ENCODE results near the gene MEI1. TPM values are rescaled to one million over a fixed set of nuclear protein-coding genes. Genes with fewer than 3 reads are reported as not detected.
A peak's percentile ranks its signal among the peaks of the same experiment; 100 is the strongest.

The MEI1 gene
- total and polyA plus RNA-seq, 4 donors = 3.4 to 18.0 (median 6.7) TPM

GRCh38 chr22:41846268-41846987 lies 147.1 kb downstream of the MEI1 start:
- Histone ChIP-seq H3K4me1 (ENCODE audit: control insufficient read depth in 5 of 5, insufficient read depth in 5 of 5, low read length in 5 of 5) (peaks cover 0 to 39% (median 14%) of the 10 kb centered on the region in 5 donors), H3K27me3 (ENCODE audit: control insufficient read depth in 3 of 3, insufficient read depth in 3 of 3, low read length in 2 of 3) (no peaks in the 10 kb centered on the region), H3K9me3 (ENCODE audit: control insufficient read depth in 4 of 4, insufficient read depth in 3 of 4, low read length in 3 of 4) (no peaks in the 10 kb centered on the region), H3K36me3 (ENCODE audit: control insufficient read depth in 4 of 4, insufficient read depth in 4 of 4, low read length in 4 of 4) (peaks cover 2 to 5% (median 3%) of the 10 kb centered on the region in 4 donors), H3K27ac (ENCODE audit: low read depth in 1 of 2, low read length in 1 of 2) (peak overlapping the region in 1 of 2 donors; percentile 68), H3K9ac (ENCODE audit: insufficient read depth in 1 of 2, low read length in 2 of 2) (no peak overlapping the region), H3K4me3 (no peak overlapping the region)
- WGBS, 2 donors = 60 to 61% methylated on average over 10 of the region's 10 CpGs
- no peak for TF ChIP-seq CTCF (IDR thresholded peaks at IDR 0.05; ENCODE audit: control extremely low read depth, extremely low read depth)
- DNase-seq (no peak), ATAC-seq (ENCODE audit: insufficient read depth, low FRiP score) (no peak)

- DNase-seq (no peak), ATAC-seq (ENCODE audit: insufficient read depth, low FRiP score) (no peak)
- TF ChIP-seq CTCF (IDR thresholded peaks at IDR 0.05; ENCODE audit: control extremely low read depth, extremely low read depth) = no peak
- Histone ChIP-seq H3K36me3 (ENCODE audit: control insufficient read depth in 4 of 4, insufficient read depth in 4 of 4, low read length in 4 of 4) (peaks cover 0 to 5% (median 3%) of the 10 kb centered on the region in 4 donors), H3K4me1 (ENCODE audit: control insufficient read depth in 5 of 5, insufficient read depth in 5 of 5, low read length in 5 of 5) (peaks cover 0 to 39% (median 14%) of the 10 kb centered on the region in 5 donors), H3K27me3 (ENCODE audit: control insufficient read depth in 3 of 3, insufficient read depth in 3 of 3, low read length in 2 of 3) (no peaks in the 10 kb centered on the region), H3K4me3 (no peak overlapping the region), H3K27ac (ENCODE audit: low read depth in 1 of 2, low read length in 1 of 2) (no peak overlapping the region), H3K9me3 (ENCODE audit: control insufficient read depth in 4 of 4, insufficient read depth in 3 of 4, low read length in 3 of 4) (no peaks in the 10 kb centered on the region), H3K9ac (ENCODE audit: insufficient read depth in 1 of 2, low read length in 2 of 2) (no peak overlapping the region)
- WGBS, 2 donors = 73 to 83% methylated on average over 2 of the region's 2 CpGs
Measured at GRCh38 chr22:41847300-41847699, 148.0 kb downstream of the MEI1 start.

GRCh38 chr22:41848468-41848867 lies 149.2 kb downstream of the MEI1 start:
- Histone ChIP-seq H3K4me1 (ENCODE audit: control insufficient read depth in 5 of 5, insufficient read depth in 5 of 5, low read length in 5 of 5) (peaks cover 0 to 33% (median 11%) of the 10 kb centered on the region in 5 donors), H3K9ac (ENCODE audit: insufficient read depth in 1 of 2, low read length in 2 of 2) (no peak overlapping the region), H3K36me3 (ENCODE audit: control insufficient read depth in 4 of 4, insufficient read depth in 4 of 4, low read length in 4 of 4) (peaks cover 0 to 2% (median 0%) of the 10 kb centered on the region in 4 donors), H3K9me3 (ENCODE audit: control insufficient read depth in 4 of 4, insufficient read depth in 3 of 4, low read length in 3 of 4) (no peaks in the 10 kb centered on the region), H3K4me3 (no peak overlapping the region), H3K27me3 (ENCODE audit: control insufficient read depth in 3 of 3, insufficient read depth in 3 of 3, low read length in 2 of 3) (no peaks in the 10 kb centered on the region), H3K27ac (ENCODE audit: low read depth in 1 of 2, low read length in 1 of 2) (no peak overlapping the region)
- 28 to 38% methylated on average over 5 of the region's 5 CpGs for WGBS, 2 donors
- TF ChIP-seq CTCF (IDR thresholded peaks at IDR 0.05; ENCODE audit: control extremely low read depth, extremely low read depth) = no peak
- DNase-seq = no peak
- peak; percentile 76 for ATAC-seq (ENCODE audit: insufficient read depth, low FRiP score)

Small RNAs within 50 kb of the gene (small RNA-seq; reads per million reads assigned to genes)
- gene HMGN2P10 (ENCODE audit: low replicate concordance) (not detected), gene RF00019 (ENCODE audit: low replicate concordance) (not detected), gene RNU6-476P (ENCODE audit: low replicate concordance) (not detected), gene RNU6ATAC22P (ENCODE audit: low replicate concordance) (not detected)

Other genes starting within 250 kb of the MEI1 start
- 10 to 100 TPM; 28.9 to 33.9 TPM for gene PHF5A, start 230.8 kb upstream of the MEI1 start, total RNA-seq
- 10 to 100 TPM; 46.2 to 89.6 TPM for gene PHF5A, start 230.8 kb upstream of the MEI1 start, polyA plus RNA-seq
- 100 to 1,000 TPM in 1 of 2 donors, 10 to 100 TPM in 1; 57.8 to 101 TPM for gene ACO2, start 230.4 kb upstream of the MEI1 start, total RNA-seq
- gene ACO2, start 230.4 kb upstream of the MEI1 start, polyA plus RNA-seq = 10 to 100 TPM; 34.1 to 67.1 TPM
- gene POLR3H, start 155.0 kb upstream of the MEI1 start, total RNA-seq = 10 to 100 TPM; 12.1 to 65.9 TPM
- gene POLR3H, start 155.0 kb upstream of the MEI1 start, polyA plus RNA-seq = 10 to 100 TPM; 31.0 to 48.6 TPM
- 1 to 10 TPM; 1.4 to 8.1 TPM for gene CSDC2, start 138.5 kb upstream of the MEI1 start, total RNA-seq
- 1 to 10 TPM; 3.3 to 5.6 TPM for gene CSDC2, start 138.5 kb upstream of the MEI1 start, polyA plus RNA-seq
- gene PMM1, start 109.7 kb upstream of the MEI1 start, total RNA-seq = 10 to 100 TPM; 23.0 to 62.2 TPM
- 10 to 100 TPM; 32.7 to 55.3 TPM for gene PMM1, start 109.7 kb upstream of the MEI1 start, polyA plus RNA-seq
- gene DESI1, start 78.5 kb upstream of the MEI1 start, total RNA-seq = 10 to 100 TPM; 13.6 to 42.7 TPM
- 10 to 100 TPM; 21.1 to 40.0 TPM for gene DESI1, start 78.5 kb upstream of the MEI1 start, polyA plus RNA-seq
- 100 to 1,000 TPM; 200 to 235 TPM for gene XRCC6, start 78.2 kb upstream of the MEI1 start, total RNA-seq
- 100 to 1,000 TPM; 149 to 189 TPM for gene XRCC6, start 78.2 kb upstream of the MEI1 start, polyA plus RNA-seq
- gene SNU13, start 10.6 kb upstream of the MEI1 start, total RNA-seq = 100 to 1,000 TPM in 1 of 2 donors, 10 to 100 TPM in 1; 67.7 to 130 TPM
- 100 to 1,000 TPM; 139 to 206 TPM for gene SNU13, start 10.6 kb upstream of the MEI1 start, polyA plus RNA-seq
- 10 to 100 TPM in 1 of 2 donors, 1 to 10 TPM in 1; 9.9 to 10.6 TPM for gene CCDC134, start 101.2 kb downstream of the MEI1 start, total RNA-seq
- gene CCDC134, start 101.2 kb downstream of the MEI1 start, polyA plus RNA-seq = 1 to 10 TPM; 2.5 to 4.2 TPM
- gene SREBF2, start 133.6 kb downstream of the MEI1 start, total RNA-seq = 100 to 1,000 TPM in 1 of 2 donors, 10 to 100 TPM in 1; 68.1 to 155 TPM
- 10 to 100 TPM; 70.6 to 81.2 TPM for gene SREBF2, start 133.6 kb downstream of the MEI1 start, polyA plus RNA-seq
- gene SHISA8, start 215.6 kb downstream of the MEI1 start, total RNA-seq = under 1 TPM in 1 of 2 donors, not detected in 1; 0.34 TPM
- under 1 TPM in 1 of 2 donors, not detected in 1; 0.02 TPM for gene SHISA8, start 215.6 kb downstream of the MEI1 start, polyA plus RNA-seq
- 1 to 10 TPM in 1 of 2 donors, under 1 TPM in 1; 0.31 to 1.7 TPM for gene TNFRSF13C, start 227.3 kb downstream of the MEI1 start, total RNA-seq
- gene TNFRSF13C, start 227.3 kb downstream of the MEI1 start, polyA plus RNA-seq = under 1 TPM; 0.18 to 0.74 TPM
- gene CENPM, start 247.6 kb downstream of the MEI1 start, total RNA-seq = 10 to 100 TPM in 1 of 2 donors, 1 to 10 TPM in 1; 9.9 to 11.8 TPM
- gene CENPM, start 247.6 kb downstream of the MEI1 start, polyA plus RNA-seq = 10 to 100 TPM; 17.1 to 20.5 TPM

Data from lung (tissue), 13 donors.